Measurements from ENCODE around the gene MYBPC3. TPM values are rescaled to one million over a fixed set of nuclear protein-coding genes. Genes with fewer than 3 reads are reported as not detected.

The MYBPC3 gene
- total RNA-seq, 1 experiment from 2014 or later = not detected

Other genes with a start within 250 kb of the MYBPC3 start
- 51.1 and 51.5 TPM in 2 replicates for gene ARFGAP2, start 175.8 kb downstream of the MYBPC3 start, total RNA-seq (2014; rRNA removed; shearing (Covaris generic))
- 26.7 and 29.0 TPM in 2 replicates for gene PACSIN3, start 166.3 kb downstream of the MYBPC3 start, total RNA-seq (2014; rRNA removed; shearing (Covaris generic))
- gene DDB2, start 137.7 kb downstream of the MYBPC3 start, total RNA-seq (2014; rRNA removed; shearing (Covaris generic)) = 10.7 and 11.1 TPM in 2 replicates
- 26.2 and 29.6 TPM in 2 replicates for gene ACP2, start 103.9 kb downstream of the MYBPC3 start, total RNA-seq (2014; rRNA removed; shearing (Covaris generic))
- gene NR1H3, start 94.7 kb downstream of the MYBPC3 start, total RNA-seq (2014; rRNA removed; shearing (Covaris generic)) = 4.1 and 6.2 TPM in 2 replicates
- 28.8 and 29.0 TPM in 2 replicates for gene MADD, start 82.6 kb downstream of the MYBPC3 start, total RNA-seq (2014; rRNA removed; shearing (Covaris generic))
- gene SPI1, start 25.8 kb upstream of the MYBPC3 start, total RNA-seq (2014; rRNA removed; shearing (Covaris generic)) = not detected in 2 replicates
- 17.3 and 24.4 TPM in 2 replicates for gene SLC39A13, start 55.9 kb upstream of the MYBPC3 start, total RNA-seq (2014; rRNA removed; shearing (Covaris generic))
- 236 and 258 TPM in 2 replicates for gene PSMC3, start 73.7 kb upstream of the MYBPC3 start, total RNA-seq (2014; rRNA removed; shearing (Covaris generic))
- 91.3 and 93.5 TPM in 2 replicates for gene RAPSN, start 96.4 kb upstream of the MYBPC3 start, total RNA-seq (2014; rRNA removed; shearing (Covaris generic))
- 107 and 108 TPM in 2 replicates for gene CELF1, start 200.4 kb upstream of the MYBPC3 start, total RNA-seq (2014; rRNA removed; shearing (Covaris generic))
- 47.9 and 53.3 TPM in 2 replicates for gene PTPMT1, start 212.9 kb upstream of the MYBPC3 start, total RNA-seq (2014; rRNA removed; shearing (Covaris generic))
- gene KBTBD4, start 226.3 kb upstream of the MYBPC3 start, total RNA-seq (2014; rRNA removed; shearing (Covaris generic)) = 19.3 and 22.1 TPM in 2 replicates
- gene NDUFS3, start 226.4 kb upstream of the MYBPC3 start, total RNA-seq (2014; rRNA removed; shearing (Covaris generic)) = 118 and 135 TPM in 2 replicates
- 0.16 and 0.43 TPM in 2 replicates for gene FAM180B, start 234.0 kb upstream of the MYBPC3 start, total RNA-seq (2014; rRNA removed; shearing (Covaris generic))
- not detected in 2 replicates for gene C1QTNF4, start 241.7 kb upstream of the MYBPC3 start, total RNA-seq (2014; rRNA removed; shearing (Covaris generic))